Left ventricle myocardium inferior (tissue), 1 donor: ENCODE measurements around the gene GPR171. TPM values are rescaled to one million over a fixed set of nuclear protein-coding genes. Genes with fewer than 3 reads are reported as not detected.

Experiments
- DNase-seq: peaks from one replicate; pipeline ENCODE4 v3.0.0-alpha.2; 2020
- H3K27ac ChIP-seq: fragments of 200-600 bp; replicated peaks from 2 replicates; pipeline ENCODE4 v1.8.0; 2021
- H3K27me3 ChIP-seq: fragments of 200-600 bp; 2 replicates; pipeline ENCODE4 v1.8.0; 2021; ENCODE audit warnings: low read depth
- H3K36me3 ChIP-seq: fragments of 200-600 bp; 2 replicates; pipeline ENCODE4 v1.8.0; 2021
- H3K4me1 ChIP-seq: fragments of 200-600 bp; 2 replicates; pipeline ENCODE4 v1.8.0; 2021
- H3K4me3 ChIP-seq: fragments of 200-600 bp; 2 replicates; pipeline ENCODE4 v1.8.0; 2021; ENCODE audit warnings: mild to moderate bottlenecking, moderate library complexity
- H3K9me3 ChIP-seq: fragments of 200-600 bp; replicated peaks from 2 replicates; pipeline ENCODE4 v1.8.0; 2021
- intact Hi-C: fragments of 100-400 bp; cut with micrococcal nuclease; formaldehyde crosslinking; loops from one replicate; pipeline ENCODE4 v1.11.0; 2022
- total RNA-seq: library from RNA; stranded (reverse); fragmentation: NEBNext Ultra II Directional; extraction: Animal tissue kit (Norgen Biotek cat#: 25700); gene quantifications from one replicate; pipeline ENCODE4 v1.2.1, GENCODE V29; 2021
- TF ChIP-seq, protein P1 (sequence below): fragments of 200-600 bp; IDR thresholded peaks from 2 replicates; pipeline ENCODE4 v1.8.0; 2021; ENCODE audit warnings: antibody characterized with exemption, mild to moderate bottlenecking, borderline replicate concordance
- donor health status: DM: no; HTN: yes; CAD: no; lungs with severe emphysema.

Gene GPR171
- total RNA-seq, 1 donor from 2014 or later, result not detected

DNA sequence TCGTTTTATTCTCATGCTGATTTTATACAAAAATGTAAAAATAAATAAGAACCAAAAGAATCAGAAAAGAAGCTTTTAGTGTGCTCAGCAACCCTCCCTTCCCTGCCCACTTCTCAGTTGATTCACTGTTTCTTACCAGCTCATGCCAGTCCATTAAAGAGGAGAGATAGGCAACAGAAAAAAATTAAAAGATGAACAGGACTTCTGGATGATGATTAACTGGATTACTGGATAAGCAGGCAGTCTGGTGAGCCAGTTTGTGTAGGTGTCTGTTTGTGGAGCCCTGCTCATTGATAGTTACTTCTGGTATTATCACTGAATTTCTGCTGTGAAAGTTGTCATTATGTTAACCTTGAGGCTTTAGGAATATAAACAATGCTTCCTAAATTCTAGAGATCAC is 15.1 kb upstream of the GPR171 start:
- TF ChIP-seq, protein P1, sequence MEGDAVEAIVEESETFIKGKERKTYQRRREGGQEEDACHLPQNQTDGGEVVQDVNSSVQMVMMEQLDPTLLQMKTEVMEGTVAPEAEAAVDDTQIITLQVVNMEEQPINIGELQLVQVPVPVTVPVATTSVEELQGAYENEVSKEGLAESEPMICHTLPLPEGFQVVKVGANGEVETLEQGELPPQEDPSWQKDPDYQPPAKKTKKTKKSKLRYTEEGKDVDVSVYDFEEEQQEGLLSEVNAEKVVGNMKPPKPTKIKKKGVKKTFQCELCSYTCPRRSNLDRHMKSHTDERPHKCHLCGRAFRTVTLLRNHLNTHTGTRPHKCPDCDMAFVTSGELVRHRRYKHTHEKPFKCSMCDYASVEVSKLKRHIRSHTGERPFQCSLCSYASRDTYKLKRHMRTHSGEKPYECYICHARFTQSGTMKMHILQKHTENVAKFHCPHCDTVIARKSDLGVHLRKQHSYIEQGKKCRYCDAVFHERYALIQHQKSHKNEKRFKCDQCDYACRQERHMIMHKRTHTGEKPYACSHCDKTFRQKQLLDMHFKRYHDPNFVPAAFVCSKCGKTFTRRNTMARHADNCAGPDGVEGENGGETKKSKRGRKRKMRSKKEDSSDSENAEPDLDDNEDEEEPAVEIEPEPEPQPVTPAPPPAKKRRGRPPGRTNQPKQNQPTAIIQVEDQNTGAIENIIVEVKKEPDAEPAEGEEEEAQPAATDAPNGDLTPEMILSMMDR, result no peak
- DNase-seq, result no peak
- H3K27me3 ChIP-seq, result no peaks in the 10 kb centered on the region
- no peaks in the 10 kb centered on the region for H3K9me3 ChIP-seq
- H3K27ac ChIP-seq, result no peak overlapping the region
- H3K36me3 ChIP-seq, result no peaks in the 10 kb centered on the region
- no peak overlapping the region for H3K4me3 ChIP-seq
- peaks cover 33% of the 10 kb centered on the region for H3K4me1 ChIP-seq
- intact Hi-C loops, result no loop called here

DNA sequence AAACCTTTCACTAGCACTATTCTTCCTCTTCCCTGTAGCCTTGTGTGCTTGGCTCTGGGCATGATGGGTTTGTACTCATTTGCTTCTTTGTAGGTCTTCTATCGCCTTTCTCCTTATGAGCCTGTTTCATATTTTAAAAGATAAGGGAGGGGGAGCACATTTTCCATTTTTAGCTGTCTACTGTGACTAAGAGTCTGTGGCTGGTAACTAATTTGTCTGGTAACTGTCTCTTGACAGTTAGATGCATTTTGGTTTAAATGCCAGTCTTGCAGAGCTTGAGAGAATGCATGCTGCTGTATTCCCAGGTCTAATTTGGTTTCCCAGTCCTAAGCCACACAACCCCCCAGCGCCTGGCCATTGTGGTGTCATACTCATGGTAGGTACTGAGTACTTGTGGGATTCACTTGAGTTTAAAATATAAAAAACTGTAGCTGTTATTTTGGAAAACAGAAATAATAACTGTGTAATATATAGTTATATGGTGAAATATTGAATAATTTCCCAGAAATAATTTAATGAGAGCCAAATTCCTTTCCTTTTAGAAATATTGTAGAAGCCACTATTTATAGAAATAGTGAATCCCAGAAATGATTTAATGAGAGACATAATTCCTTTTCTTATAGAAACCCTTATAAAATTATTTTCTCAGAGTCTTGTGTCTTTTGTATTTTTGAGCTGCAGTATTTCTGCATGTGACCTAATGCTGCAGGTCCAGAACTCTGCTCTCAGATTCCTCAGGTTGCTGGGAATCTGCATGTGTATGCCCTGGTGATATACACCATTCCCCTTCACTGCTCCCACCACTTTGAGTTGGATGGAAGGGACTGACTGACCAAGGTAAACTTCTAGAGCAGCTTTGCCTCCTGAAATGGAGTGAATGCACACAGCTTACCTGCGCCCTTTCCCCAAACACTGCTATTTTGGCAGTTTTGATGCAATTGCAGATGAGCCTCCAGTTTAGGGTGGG is 13.9 kb upstream of the GPR171 start:
- TF ChIP-seq, protein P1, result no peak
- intact Hi-C loops, result no loop called here
- Histone ChIP-seq H3K27me3 (no peaks in the 10 kb centered on the region), H3K4me3 (no peak overlapping the region), H3K4me1 (peaks cover 33% of the 10 kb centered on the region), H3K27ac (peak overlapping the region; percentile 24), H3K36me3 (no peaks in the 10 kb centered on the region), H3K9me3 (no peaks in the 10 kb centered on the region)
- DNase-seq, result no peak

DNA sequence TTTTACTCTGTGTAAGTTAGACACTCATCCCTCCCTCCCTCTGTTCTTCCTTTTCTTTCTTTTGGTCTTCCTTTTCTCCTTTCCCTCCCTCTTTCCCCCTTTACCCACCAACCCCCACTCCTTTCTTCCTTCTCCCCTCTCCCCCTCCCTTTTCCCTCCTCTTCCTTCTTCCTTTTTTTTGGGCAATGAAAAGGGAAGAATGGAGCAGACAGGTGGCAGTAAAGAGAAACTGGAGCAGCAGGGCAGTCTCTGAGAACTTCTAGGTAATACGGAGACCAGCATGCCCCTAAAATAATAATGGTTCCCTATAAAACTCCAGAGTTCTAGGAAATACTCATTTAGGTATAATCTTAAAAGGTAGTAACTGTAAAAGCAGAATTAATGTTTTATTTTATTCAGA is 11.4 kb upstream of the GPR171 start:
- Histone ChIP-seq H3K36me3 (no peaks in the 10 kb centered on the region), H3K4me3 (no peak overlapping the region), H3K27ac (no peak overlapping the region), H3K27me3 (no peaks in the 10 kb centered on the region), H3K4me1 (peaks cover 32% of the 10 kb centered on the region), H3K9me3 (no peaks in the 10 kb centered on the region)
- no peak for DNase-seq
- intact Hi-C loops, result no loop called here
- TF ChIP-seq, protein P1, result no peak

DNA sequence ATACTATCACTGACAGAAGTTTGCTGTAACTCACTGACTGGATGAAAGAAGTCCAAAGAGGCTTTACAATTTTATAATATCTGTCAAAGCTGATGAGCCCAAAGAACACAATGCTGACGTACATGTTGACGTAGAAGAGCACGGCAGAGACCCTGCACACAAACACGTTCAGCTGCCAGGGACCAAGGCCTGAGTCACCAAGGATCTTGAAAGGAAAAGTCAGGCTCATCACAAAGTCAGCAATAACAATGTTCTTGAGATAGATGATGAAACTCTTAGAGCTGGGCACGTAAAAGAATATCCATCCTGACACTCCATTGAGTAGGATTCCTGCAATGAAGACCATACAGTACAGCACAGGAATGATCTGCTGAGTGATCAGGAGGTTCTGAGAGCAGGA is 10.9 kb upstream of the GPR171 start:
- intact Hi-C loops, result no loop called here
- no peak overlapping the region for H3K27ac ChIP-seq

DNA sequence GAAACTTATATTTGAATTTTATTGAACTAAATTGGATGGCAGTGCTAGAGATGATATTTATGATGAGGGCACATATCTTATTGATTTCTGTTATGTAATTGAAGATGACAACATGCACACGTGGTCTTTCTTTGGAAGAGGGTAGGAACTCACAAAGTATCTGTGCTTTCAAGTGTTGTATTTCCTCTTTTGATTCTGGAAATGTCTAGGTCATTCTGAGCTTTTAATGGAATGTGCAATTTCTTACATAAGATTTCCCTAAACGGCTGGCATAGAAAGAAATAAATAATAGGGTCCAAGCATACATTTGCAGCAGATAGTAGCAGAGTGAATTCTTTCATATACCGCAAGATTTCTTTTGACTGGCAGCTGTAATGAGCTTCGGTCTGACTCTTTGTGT is 10.1 kb upstream of the GPR171 start:
- Histone ChIP-seq H3K27ac (no peak overlapping the region), H3K4me3 (no peak overlapping the region), H3K36me3 (no peaks in the 10 kb centered on the region), H3K9me3 (no peaks in the 10 kb centered on the region), H3K4me1 (peaks cover 22% of the 10 kb centered on the region), H3K27me3 (no peaks in the 10 kb centered on the region)
- DNase-seq, result no peak
- intact Hi-C loops, result no loop called here
- TF ChIP-seq, protein P1, result no peak

More for the DNA sequence above, 10.9 kb upstream of the GPR171 start:
- H3K9me3 ChIP-seq, result no peaks in the 10 kb centered on the region
- H3K36me3 ChIP-seq, result no peaks in the 10 kb centered on the region
- no peak overlapping the region for H3K4me3 ChIP-seq
- no peak for DNase-seq
- TF ChIP-seq, protein P1, result no peak
- peaks cover 27% of the 10 kb centered on the region for H3K4me1 ChIP-seq
- H3K27me3 ChIP-seq, result no peaks in the 10 kb centered on the region
